Spleen (tissue), 7 donors: ENCODE measurements around the gene RASEF.

Experiments used
- CTCF ChIP-seq, 11 experiments: fragments of 200-600 bp in 7 of 11; fragments of 450-650 bp in 4 of 11; sonication (generic) in 4 of 11; IDR thresholded peaks in 8 of 11; conservative IDR thresholded peaks in 3 of 11; 1 replicate in 7 of 11; 2 replicates in 4 of 11; pipeline versions ENCODE4 v1.4.0 to v1.8.0; 2016 to 2021; ENCODE audit warnings: antibody characterized with exemption in 11 of 11, inconsistent platforms in 4 of 11, mild to moderate bottlenecking in 1 of 11
- POLR2AphosphoS5 ChIP-seq, 3 donors: sonication (generic); formaldehyde crosslinking; IDR thresholded peaks; one replicate each; pipeline ENCODE4 v1.5.1; 2017; ENCODE audit warnings: antibody characterized with exemption in 3 of 3
- donor health status: DM: no; HTN: no; CAD: no; lungs with moderate emphysema.
- donor health status: DM: no; HTN: no; CAD: no.
- donor health status: DM: no; HTN: no; CAD: no.

GRCh38 chr9:83000765-83001164 is 62.2 kb downstream of the RASEF start:
- TF ChIP-seq CTCF (IDR thresholded peaks at IDR 0.05 in 8 of 11, conservative IDR thresholded peaks at IDR 0.05 in 3 of 11): no peak
- no peak for TF ChIP-seq POLR2AphosphoS5 (IDR thresholded peaks at IDR 0.05)
